NCI-H1930 (cell line): ENCODE results near the gene FSIP2.

ENCODE experiments used
- DNase-seq, 2 experiments: peaks; one replicate each; lab custom pipeline; 2025; lab: John Stamatoyannopoulos, UW

Gene FSIP2, protein sequence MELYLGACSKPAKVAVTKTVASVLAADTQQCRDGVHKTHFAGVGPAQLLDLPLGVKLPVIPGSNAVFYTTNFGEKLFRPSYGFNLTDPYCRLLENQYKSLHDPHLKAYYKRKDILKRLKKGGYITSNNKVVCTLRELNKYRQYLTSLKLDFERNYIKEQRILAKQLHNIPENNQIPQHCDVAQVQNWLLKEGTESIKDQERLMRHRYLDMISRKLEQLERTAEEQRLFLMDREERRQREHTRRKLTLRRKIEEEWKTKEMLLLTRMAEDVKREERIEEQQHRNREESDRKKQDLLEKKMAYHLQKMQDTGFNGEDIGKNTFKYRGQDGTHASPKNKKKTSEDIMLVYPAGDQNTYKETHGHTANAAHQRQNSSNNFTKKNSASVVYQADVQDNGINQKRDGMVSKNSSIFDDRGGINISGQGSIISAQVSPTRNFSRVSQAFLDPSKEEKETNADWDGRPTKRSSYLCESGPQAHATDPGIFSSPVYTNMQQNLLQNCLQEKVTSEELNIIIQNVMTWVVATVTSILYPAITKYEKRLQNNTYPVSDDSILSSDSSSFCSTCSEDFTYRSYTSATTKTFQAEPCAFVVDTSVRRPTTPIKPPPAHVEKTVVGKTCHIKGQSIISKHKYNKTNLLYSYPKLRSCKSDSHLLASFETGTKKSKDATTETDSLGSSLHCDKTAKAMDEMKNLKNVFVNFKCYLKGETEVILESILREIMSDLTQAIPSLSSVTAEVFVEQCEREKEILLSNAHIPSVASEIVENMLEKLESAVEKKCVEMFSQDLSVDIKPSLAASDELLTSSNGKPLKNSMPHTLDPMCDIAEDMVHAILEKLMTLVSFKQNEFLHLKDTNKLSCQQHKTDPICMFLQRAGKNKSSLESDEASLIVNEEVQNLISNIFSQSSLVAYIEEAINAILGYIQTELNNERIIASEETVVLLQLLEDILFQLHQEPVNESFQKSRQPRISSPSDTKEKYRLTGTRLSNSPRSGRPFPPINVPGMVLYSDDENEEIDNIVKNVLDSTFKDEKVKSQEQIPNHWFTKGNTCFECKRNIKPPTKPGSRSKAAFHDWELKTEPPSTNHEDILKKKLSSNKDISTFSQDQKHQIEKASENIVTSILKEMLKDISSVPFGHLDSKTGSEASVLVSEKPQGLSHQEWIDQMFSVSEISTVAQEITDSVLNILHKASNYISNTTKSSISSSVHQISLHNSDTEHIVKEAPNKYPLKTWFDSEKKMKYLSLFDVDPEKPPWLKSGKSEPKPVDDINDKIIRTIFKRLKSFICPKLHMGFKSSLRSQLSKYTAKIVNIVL (N-terminal part only)

DNA sequence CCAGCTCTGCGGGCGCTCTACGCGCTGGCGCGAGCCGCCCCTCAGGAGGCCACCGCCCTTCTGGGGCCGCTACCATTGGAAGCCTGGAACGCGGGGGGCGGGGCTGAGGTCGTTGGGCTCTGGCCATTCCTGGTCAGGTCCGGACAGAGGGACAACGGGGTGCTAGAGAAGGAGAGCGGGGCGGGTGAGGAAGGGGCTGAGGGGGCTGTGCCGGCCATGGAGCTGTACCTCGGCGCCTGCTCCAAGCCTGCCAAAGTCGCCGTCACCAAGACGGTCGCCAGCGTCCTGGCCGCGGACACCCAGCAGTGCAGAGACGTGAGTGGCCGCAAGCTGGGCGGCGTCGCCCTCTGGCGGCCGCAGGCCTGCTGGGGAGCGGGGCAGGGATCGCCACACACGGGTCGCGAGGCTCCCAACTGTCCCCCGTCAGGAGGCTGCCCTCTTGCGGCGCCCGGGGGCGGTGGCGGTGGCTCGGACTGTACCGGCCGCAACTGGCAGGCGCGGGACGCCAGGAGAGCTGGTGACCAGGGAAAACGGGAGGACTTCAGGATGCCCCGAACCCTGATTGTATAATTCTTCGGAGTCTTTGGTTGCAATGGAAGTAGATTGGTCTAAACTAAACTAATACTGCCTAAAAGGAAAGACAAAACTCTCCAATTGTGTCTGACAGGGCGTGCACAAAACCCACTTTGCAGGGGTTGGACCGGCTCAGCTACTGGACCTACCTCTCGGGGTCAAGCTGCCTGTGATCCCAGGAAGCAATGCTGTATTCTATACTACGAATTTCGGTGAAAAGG is at the start of gene FSIP2:
Gene FSIP2, plus strand, starts transcription at position 126 of the 794 bp plus-strand sequence. Its CDS starts 91 bp downstream, at position 217.
- no peak for DNase-seq

DNA sequence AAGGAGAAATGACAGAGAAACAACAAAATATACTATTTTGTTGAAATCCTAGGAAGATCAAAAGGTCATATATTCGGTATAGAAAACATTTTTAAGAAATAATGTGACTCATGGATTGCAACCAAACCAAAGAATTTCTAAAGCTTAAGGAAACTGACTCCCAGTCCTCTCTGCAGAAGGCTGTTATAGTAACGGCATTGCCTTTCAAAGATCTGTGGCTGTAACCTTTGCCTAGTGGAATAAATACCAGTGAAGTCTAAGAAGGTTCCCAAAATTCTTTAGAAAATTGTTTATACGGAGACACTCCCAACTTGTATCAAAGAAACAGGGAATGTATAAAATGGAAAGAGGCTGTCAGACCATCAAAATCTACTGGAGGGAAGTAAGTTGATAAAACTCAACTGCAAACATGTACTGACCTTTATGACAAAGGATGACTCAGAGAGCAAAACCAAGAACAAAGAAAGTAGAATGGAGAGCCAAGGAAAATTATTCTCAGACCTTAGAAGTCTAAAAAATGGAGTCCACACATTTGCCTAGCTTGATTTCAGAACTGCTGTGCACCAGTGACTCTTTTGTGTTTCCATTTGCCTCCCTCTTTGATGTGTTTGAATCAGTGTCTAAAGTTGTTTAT is 48.6 kb upstream of the FSIP2 start:
- no peak for DNase-seq

DNA sequence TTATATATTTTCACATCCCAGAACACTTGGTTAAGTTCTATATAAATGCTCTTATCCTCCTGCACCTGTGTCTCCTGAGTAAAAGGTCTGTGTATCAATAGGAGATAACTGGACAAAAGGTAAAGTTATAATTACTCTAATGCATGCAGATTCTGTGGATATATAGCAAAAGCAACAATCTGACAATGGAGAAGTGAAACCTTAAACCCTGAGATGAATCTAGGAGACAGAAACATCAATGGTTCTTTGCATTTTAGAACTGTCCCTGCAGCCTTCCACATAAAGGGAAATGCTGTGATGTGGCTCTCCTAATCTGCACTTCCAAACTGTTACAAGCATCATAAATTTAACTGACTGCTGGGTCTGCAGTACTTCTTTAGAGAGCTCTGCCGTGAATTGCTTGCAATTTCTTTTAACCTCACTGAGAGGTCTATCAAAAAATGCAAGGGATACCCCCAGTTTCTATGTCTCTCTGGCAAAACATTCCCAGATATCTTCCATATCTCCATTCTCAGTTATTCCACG is 42.8 kb upstream of the FSIP2 start:
- DNase-seq: no peak

DNA sequence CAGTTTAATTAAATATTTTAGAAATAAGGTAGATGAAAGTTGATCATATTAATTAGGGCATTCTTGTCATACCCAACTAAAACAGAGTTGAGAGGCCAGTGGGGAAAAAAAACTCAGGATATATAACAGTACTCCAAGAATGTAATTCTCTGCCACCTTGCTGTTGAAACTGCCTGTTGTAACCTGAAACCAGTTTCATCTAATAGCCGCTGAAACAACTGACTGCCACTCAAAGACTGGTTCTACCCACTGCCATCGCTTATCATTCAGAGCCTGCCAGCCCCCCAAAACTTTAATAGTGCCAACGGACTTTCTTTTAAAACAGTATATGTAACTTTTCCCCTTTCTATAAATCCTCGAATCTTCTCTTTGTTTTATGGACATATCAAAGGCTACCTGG is 37.7 kb upstream of the FSIP2 start:
- no peak for DNase-seq

DNA sequence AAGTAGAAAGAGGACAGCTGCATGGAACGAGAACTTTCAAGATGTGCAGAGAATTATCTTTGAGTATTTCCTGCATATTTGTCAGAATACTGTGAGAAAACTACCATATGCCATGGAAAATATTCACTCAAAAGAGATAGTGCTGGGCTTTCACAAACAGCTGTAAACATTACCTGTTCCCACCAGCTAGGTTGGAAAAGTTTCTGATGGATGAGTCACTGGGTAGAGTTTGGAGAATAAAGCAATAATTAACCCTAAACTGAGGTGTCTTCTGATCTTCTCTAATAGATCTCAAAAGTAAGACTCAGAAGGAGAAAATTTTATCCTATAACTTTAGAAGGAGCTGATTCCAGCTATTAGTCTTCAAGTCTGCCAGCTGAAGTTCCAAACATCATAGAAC is 3.9 kb upstream of the FSIP2 start:
- no peak for DNase-seq

DNA sequence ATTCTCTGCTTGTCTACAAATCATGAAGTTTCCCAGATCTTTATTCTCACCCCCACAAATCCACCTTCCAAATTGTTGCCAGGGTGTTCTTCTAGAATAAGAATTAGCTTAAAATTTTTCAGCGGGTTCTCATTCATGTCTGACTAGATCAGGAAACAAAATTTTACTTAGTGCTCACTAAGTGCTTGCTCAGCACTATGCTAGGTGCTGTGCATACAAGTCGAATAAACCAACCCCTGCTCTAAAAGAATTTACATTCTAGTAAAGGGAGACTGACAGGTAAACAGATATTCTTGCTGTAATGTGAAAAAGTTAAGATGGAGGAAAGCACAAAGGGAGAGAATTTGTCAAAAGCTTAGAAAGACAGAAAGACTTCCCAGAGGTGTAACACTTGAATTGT is 2.4 kb upstream of the FSIP2 start:
- no peak for DNase-seq

DNA sequence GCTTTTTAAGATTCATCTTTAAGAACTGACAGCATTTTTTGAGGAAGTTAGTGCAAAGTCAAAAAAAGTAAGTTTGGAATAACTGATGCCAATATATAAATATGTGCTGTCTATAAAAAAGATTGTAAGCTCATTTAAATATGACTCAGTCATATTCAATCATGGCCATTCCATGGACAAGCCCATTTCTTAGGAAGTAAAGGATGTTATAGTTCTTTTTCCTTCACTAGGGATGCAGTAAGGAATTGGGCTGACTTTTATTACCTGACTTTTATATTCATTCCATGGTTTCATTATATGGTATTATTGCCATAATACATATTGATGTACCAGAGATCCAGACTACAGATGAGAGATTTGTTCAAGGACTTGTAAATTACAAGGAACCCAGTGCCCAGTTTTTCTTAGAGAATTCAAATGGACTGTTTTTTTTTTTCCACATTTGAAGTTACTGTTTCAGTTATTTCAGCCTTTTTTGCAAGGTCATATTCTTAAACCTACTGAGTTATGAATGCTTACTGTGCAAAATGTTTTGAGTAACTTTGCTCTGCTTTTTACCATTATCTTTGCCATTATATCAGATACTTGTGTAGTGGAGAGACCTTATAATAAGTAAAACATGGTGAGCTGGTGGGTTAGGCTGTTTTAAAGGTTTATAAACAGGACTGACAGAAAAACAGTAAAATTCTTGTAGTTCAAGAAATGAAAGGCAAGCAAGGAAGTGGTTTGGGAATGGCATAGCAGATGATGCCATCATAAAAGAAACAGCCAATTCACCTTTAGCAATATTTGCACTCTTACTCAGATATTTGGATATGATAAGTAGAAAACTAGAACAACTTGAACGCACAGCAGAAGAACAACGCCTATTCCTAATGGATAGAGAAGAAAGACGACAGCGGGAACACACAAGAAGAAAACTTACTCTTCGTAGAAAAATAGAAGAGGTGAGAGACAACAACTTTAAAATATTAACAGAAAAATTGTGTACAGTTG is 7.6 kb downstream of the FSIP2 start:
- DNase-seq: no peak

DNA sequence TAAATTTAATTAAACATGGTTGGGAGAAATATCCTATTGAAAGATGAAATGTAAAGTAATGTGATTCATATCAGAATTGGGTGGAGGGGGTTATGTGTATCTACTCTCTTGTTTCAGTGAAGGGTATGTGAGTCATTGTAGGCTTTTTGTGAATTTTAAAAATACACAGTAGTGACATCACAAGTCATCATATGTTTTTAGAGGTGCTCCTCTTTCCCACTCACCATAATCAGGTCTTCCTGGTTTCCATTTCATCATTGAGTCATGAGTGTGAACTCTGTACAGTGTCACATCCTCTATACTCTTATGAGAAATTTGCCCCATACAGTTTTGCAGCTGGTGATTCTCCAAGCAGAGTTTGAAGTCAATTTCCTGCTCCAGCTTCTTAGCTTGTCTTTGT is 18.8 kb downstream of the FSIP2 start:
- no peak for DNase-seq

DNA sequence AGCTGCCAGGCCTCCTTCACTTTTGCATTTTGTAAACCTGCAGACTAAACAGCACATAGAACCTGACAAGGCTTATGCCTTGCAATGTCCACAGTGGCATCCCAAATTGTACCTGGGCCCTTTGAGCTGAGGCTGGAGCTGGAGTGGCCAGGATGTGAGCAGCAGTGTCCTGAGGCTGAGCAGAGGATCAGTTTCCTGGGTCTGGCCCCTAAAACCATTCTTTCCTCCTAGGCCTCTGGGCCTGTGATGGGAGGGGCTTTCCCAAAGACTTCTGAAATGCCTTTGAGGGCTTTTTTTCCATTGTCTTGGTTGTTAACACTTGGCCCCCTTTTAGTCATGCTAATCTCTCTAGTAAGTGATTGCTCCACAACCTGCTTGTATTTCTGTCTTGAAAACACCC is 32.8 kb downstream of the FSIP2 start:
- no peak for DNase-seq

DNA sequence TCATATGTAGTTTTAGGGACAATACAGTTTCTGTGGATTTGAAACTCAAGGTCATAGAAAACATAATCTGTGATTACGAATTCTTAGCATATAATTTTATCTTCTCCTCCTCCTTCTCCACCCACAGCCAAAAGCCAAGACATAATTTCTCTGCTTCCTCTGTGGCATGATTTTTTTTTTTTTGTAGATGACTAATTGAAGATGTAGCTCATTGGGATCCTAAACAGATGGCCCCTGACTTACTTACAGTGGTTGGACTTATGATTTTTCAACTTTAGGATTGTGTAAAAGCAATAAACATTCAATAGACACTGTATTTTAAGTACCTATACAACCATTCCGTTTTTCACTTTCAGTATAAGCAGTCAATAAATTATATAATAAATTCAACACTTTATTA is 42.3 kb downstream of the FSIP2 start:
- DNase-seq: no peak

DNA sequence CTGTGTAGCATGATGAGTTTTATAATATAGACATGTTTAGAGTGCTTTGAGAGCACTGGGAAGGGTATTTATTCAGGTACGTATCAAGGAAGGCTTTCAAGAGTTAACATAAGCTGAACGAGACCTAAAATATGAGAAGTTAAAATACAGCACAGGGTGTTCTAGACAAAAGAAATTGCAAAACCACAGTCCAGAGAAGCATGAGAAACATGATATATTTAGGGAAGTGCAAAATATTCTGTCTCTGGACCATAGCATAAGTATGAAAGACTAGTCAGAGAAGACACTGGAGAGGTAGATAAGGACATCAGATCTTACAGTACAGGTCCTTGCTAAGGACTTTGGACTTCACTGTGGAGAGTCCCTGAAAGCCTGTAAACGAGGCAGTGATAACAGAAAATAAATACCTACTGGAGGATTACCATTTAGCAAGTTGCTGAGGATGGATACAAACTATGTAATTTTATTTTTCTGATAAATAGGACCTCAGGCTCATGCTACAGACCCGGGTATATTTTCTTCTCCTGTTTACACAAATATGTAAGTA is 43.7 kb downstream of the FSIP2 start:
- no peak for DNase-seq

DNA sequence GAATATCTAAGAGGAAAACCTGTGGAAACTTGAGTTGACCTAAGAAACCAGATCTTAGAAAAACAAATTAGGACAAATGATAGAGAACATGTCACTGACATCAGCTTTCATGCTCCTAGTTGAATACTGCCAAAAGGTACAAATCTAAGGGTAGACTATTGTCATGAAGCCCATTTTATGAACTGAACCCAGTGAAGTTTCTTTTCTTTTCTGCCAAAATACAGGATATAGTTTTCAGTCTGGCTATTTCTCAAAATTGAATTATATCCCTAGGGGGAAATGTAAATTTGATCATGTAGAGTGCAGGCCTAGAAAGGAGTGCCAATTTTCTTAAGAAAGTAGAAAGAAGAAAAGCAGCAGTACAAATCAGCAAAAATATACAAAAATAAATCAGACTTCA is 46.6 kb downstream of the FSIP2 start:
- no peak for DNase-seq

DNA sequence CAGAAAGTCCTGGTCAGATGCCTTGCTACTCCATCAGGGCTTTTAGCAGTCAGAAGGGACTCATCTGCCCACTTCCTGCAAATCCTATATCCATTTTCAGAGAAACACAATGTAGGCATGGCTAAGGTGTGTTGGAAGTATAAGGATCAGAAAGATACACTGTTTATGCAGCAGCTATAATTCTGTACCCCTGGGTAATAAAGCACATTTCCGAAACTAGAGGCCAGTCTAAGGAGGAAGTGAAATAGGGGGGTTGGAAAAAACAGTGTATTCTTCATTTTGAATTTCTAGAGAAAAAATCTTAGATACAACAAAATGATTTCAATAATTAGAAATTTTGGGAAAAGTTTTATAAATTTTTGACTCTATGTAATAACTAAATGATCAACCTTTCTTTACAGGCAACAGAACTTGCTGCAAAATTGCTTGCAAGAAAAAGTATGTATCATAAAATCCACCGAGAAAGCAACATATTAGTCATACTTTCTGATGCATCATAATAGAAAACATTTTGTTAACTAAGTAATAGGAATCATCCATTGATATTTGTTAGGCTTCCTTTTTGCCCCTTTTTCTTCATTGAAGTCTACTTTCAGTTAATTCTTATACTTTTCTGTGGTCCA is 47.4 kb downstream of the FSIP2 start:
- no peak for DNase-seq

DNA sequence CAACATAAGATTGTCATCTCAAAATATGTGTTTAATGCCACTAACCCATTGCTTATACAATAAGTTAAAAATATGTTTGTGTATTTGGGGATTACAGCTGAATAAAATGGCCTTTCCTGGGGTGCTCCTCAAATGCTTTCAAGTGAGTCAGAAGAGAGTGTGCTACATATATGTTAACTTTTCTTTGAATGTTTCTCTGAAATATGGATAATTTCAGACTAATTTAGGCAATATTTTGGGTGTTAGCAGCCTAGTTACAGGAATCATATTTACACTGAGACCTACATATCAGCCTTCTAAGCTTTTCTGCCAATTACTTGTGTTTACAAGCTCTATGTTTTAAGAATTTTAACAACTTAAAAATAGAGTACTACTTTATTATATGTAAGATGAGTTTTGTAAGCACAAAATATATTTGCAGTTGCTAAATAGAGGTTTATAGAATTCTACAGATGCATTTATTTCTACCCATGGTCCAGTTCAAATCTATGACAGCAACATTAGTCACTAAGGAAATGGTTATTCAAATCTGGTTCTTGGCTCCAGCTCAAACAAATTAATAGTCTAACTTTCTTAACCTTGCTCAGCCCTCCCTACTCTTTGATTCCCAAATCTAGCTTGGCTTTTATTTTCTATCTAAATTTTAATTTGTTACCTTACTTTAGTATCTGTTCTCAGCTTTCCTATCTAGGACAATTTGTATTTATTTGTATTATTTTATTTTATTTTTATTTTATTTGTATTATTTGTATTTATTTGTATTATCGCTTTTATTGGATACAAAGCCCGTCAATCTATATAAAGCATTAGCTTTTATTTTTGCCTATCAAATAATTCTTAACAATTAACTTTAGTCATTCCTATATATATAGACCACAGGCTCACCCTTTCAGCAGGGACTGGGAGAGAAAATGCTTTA is 48.9 kb downstream of the FSIP2 start:
- DNase-seq: no peak

DNA sequence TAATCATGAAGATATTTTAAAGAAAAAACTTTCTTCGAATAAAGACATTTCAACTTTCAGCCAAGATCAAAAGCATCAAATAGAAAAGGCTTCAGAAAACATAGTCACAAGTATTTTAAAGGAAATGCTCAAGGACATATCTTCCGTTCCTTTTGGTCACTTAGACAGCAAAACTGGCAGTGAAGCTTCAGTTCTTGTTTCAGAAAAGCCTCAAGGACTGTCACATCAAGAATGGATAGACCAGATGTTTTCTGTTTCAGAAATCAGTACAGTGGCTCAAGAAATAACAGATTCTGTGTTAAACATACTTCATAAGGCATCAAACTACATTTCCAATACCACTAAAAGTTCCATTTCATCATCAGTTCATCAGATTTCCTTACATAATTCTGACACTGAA is 51.8 kb downstream of the FSIP2 start:
- DNase-seq: no peak

DNA sequence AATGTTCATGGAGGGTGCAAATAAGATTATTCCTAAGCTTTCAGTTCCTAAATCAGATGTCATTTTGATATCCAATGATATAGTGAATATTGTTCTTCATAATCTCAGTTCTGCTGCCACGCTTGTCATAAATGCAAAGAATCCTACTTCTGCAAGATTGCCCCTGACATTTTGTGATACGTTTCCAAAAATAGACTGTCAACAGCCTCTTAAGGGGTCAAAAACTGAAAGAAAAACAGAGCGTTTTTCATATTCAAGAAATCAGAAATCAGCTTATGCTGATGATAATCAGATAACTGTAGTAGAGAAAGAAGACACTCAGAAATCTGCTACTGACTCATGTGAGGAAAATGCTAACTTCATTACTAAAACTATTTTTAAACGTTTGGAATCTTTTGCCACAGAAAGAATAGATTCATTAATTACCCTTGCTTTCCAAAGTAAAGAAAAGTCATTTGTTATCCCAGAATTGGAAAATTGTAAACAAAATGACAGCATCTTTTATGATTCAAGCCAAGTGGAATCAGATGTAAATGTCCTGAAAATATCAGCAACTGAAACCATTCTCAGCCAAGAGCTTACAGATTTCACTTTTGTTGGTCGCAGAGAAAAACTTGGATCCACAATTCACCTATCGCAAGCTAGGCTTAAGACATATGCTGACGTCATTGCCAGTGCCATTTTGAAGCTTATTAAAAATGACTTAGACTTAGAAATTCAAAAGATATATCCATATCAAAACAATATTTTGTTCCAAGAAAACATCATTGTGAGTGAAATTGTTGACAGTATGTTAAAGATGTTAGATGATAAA is 55.1 kb downstream of the FSIP2 start:
- no peak for DNase-seq

DNA sequence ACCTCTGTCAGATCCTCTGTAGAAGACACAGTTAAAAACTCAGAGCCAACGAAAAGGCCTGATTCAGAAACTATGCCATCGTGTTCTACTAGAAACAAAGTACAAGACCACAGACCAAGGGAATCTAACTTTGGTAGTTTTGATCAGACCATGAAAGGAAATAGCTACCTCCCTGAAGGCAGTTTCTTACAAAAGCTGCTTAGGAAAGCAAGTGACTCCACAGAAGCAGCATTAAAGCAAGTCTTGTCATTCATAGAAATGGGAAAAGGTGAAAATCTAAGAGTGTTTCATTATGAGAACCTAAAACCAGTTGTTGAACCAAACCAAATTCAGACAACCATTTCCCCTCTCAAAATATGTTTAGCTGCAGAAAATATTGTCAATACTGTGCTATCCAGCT is 58.2 kb downstream of the FSIP2 start:
- no peak for DNase-seq
